ENCODE results near the gene CDKN1C. TPM values are rescaled to one million over a fixed set of nuclear protein-coding genes. Genes with fewer than 3 reads are reported as not detected.

CDKN1C gene
- total RNA-seq, 1 experiment from 2014 or later: 15.4 TPM

DNA sequence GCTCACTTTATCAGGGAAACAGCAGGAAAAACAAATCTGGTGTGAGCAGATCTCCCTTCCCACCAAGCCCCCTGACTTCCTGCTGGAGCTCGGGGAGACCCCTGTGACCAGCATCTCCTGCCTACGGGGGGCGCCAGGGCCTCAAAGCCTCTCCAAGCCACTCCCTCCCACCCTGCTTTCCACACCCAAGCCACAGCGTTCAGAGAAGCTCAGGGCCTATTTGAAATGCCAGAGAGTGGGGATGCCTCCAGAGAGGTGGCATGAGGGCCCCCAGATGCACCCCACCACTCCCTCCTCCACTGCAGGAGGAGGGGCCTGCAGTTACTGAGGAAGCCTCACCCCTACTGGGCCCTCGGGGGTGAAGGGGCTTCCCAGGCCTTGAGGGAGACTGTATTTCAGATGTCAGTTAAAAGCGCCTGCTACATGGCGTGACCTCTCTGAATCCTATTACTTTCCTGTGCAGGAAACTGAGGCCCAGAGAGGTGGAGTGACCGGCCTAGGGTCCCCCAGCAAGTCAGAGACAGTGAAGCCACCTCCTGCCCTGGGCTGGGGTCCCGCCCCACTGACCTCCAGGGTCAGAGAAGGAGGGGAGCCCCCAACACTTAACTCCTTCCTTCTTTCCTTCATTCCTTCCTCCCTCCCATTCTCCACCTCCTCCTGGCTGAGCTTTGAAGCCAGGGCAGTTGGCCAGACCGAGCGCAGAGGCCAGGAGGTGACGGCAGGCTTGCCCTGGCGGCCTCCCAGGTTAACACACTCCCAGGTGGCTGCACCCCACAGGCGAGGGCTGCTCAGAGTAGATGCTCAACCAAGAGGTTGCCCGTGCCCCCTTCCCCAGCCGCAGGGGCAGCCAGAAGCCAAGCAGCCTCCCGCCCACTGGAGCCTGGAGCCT is 6.0 kb upstream of the CDKN1C start:
- no peak overlapping the region for H2BK12ac ChIP-seq (ENCODE audit: insufficient read length, low read depth, low read length)
- no peak overlapping the region for H3K23ac ChIP-seq (ENCODE audit: insufficient read length, low read depth, low read length)
- no peak overlapping the region for H4K5ac ChIP-seq (ENCODE audit: insufficient read length, low read depth, low read length)
- no peak overlapping the region for H2AFZ ChIP-seq (ENCODE audit: low read length)
- H2BK120ac ChIP-seq (ENCODE audit: low read depth, low read length, poor library complexity, severe bottlenecking): no peak overlapping the region
- no peak overlapping the region for H3K9ac ChIP-seq (ENCODE audit: extremely low read depth, insufficient read length, low read length)
- peaks cover 22% of the 10 kb centered on the region in 2 experiments for H3K4me1 Mint-ChIP-seq
- H3K9me3 ChIP-seq (ENCODE audit: control insufficient read depth, low read depth, low read length): peaks cover 4% of the 10 kb centered on the region
- H2AK5ac ChIP-seq (ENCODE audit: insufficient read length, low read length): no peak overlapping the region
- no CpG with 5 or more reads among the region's 17 CpGs for WGBS (ENCODE audit: extremely low coverage, insufficient read length, low lambda C conversion rate)
- no peak overlapping the region for H2BK20ac ChIP-seq (ENCODE audit: low read depth, low read length, poor library complexity, severe bottlenecking)
- no peak overlapping the region for H3K4ac ChIP-seq (ENCODE audit: low read depth, low read length)
- no peak overlapping the region for H4K91ac ChIP-seq (ENCODE audit: insufficient read length, low read depth, low read length)
- H3K23me2 ChIP-seq (ENCODE audit: insufficient read length, low read depth, low read length, poor library complexity, severe bottlenecking): no peaks in the 10 kb centered on the region
- H3K18ac ChIP-seq (ENCODE audit: insufficient read length, low read depth, low read length): no peak overlapping the region
- TF ChIP-seq, protein P1, sequence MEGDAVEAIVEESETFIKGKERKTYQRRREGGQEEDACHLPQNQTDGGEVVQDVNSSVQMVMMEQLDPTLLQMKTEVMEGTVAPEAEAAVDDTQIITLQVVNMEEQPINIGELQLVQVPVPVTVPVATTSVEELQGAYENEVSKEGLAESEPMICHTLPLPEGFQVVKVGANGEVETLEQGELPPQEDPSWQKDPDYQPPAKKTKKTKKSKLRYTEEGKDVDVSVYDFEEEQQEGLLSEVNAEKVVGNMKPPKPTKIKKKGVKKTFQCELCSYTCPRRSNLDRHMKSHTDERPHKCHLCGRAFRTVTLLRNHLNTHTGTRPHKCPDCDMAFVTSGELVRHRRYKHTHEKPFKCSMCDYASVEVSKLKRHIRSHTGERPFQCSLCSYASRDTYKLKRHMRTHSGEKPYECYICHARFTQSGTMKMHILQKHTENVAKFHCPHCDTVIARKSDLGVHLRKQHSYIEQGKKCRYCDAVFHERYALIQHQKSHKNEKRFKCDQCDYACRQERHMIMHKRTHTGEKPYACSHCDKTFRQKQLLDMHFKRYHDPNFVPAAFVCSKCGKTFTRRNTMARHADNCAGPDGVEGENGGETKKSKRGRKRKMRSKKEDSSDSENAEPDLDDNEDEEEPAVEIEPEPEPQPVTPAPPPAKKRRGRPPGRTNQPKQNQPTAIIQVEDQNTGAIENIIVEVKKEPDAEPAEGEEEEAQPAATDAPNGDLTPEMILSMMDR (conservative IDR thresholded peaks at IDR 0.05): peak; percentile 50; the same call in 2 of the 3 replicates
- H3K4me1 ChIP-seq (ENCODE audit: insufficient read depth, low read length): no peaks in the 10 kb centered on the region
- no peaks in the 10 kb centered on the region; the same call in 1 of the 2 replicates for H3K27me3 ChIP-seq (ENCODE audit: insufficient read depth, low read length)
- no peaks in the 10 kb centered on the region for H3K79me2 ChIP-seq (ENCODE audit: insufficient read depth, low read length)
- no peak overlapping the region for H4K8ac ChIP-seq (replicated peaks; ENCODE audit: insufficient read length, low read depth, low read length)
- H3K9me3 Mint-ChIP-seq: peaks cover 0 to 2% of the 10 kb centered on the region in 2 experiments; a peak in 2 of 5 replicates
- no peak overlapping the region for H3K27ac ChIP-seq (ENCODE audit: insufficient read length, low read depth, low read length)
- no peak overlapping the region for H2BK15ac ChIP-seq (ENCODE audit: low read depth, low read length)
- no peaks in the 10 kb centered on the region; a peak in 1 of 7 replicates for H3K36me3 Mint-ChIP-seq (ENCODE audit: insufficient read depth in 1 of 3, low read depth in 3 of 3)
- no peak overlapping the region for H3K14ac ChIP-seq (ENCODE audit: insufficient read depth, low read length)
- H3K27me3 Mint-ChIP-seq (ENCODE audit: low read depth): peaks cover 67% of the 10 kb centered on the region
- no peak overlapping the region for H3K4me2 ChIP-seq (ENCODE audit: insufficient read depth, insufficient read length, low read length)
- no peak overlapping the region for H3K56ac ChIP-seq (ENCODE audit: insufficient read length, low read depth, low read length)
- no peak overlapping the region for H3K4me3 Mint-ChIP-seq
- H3K79me1 ChIP-seq (ENCODE audit: insufficient read depth, low read depth, low read length, poor library complexity, severe bottlenecking): no peaks in the 10 kb centered on the region
- no peak overlapping the region for H3K27ac Mint-ChIP-seq
- H4K20me1 ChIP-seq (ENCODE audit: control insufficient read depth, insufficient read depth, insufficient read length): no peaks in the 10 kb centered on the region
- no peak for DNase-seq
- H2BK5ac ChIP-seq (ENCODE audit: insufficient read length, low read length): no peak overlapping the region
- H3T11ph ChIP-seq (ENCODE audit: low read length): no peak overlapping the region
